K562 (cell line): Measurements from ENCODE around the gene GARRE1. TPM values are rescaled to one million over a fixed set of nuclear protein-coding genes. Genes with fewer than 3 reads are reported as not detected.

Experiments used
- BCOR ChIP-seq: fragments of 450-650 bp; IDR thresholded peaks from 2 replicates; pipeline ENCODE4 v1.6.1; 2016
- CBFA2T3 ChIP-seq: fragments of 450-650 bp; IDR thresholded peaks from 2 replicates; pipeline ENCODE4 v1.6.1; 2017
- MTF1 ChIP-seq: fragments of 250-450 bp; sonication (Bioruptor Pico); IDR thresholded peaks from 2 replicates; pipeline ENCODE4 v1.9.0; 2021; ENCODE audit warnings: moderate library complexity, mild to moderate bottlenecking, inconsistent platforms, borderline replicate concordance
- SIN3A ChIP-seq, 2 experiments: fragments of 150-350 bp in 1 of 2; IDR thresholded peaks; 2 replicates each; pipeline ENCODE4 v1.6.1; 2011 to 2016; ENCODE audit warnings: borderline replicate concordance in 2 of 2, low read depth in 2 of 2, low read length in 2 of 2, mild to moderate bottlenecking in 2 of 2, moderate library complexity in 2 of 2; ENCODE audit not compliant: control insufficient read depth in 1 of 2
- ZNF589 ChIP-seq: fragments of 200-800 bp; sonication (Bioruptor generic); IDR thresholded peaks from 2 replicates; pipeline ENCODE4 v1.6.1; 2016; ENCODE audit warnings: low read depth, missing genetic modification characterization, missing compliant biosample characterization
- polyA plus RNA-seq, 8 experiments: library from polyadenylated mRNA; depleted of rRNA in 4 of 8; stranded (reverse) in 5 of 8; unstranded in 3 of 8; fragments of >200 nt; fragmentation: Nextera tagmentation in 2 of 8; fragmentation: Illumina TruSeq in 1 of 8; extraction: Ambion mirVana in 2 of 8; extraction: Trizol in 1 of 8; gene quantifications; 2 replicates each; pipeline versions ENCODE4 v1.2.1 to v1.2.3, GENCODE V29; 2011 to 2014; ENCODE audit warnings: inconsistent platforms in 1 of 8, missing spikeins in 1 of 8
- total RNA-seq, 7 experiments: library from RNA; depleted of rRNA in 6 of 7; stranded (reverse); fragments of >200 nt in 6 of 7; fragmentation: Illumina TruSeq in 2 of 7; extraction: Trizol in 2 of 7; gene quantifications; 2 replicates each; pipeline versions ENCODE4 v1.2.1 to v1.2.3, GENCODE V29; 2011 to 2021; ENCODE audit warnings: low replicate concordance in 1 of 7
- TF ChIP-seq, protein P1 (sequence below): fragments of 250-450 bp; sonication (Bioruptor Pico); IDR thresholded peaks from 2 replicates; pipeline ENCODE4 v1.4.0; 2020; ENCODE audit warnings: mild to moderate bottlenecking, moderate library complexity, borderline replicate concordance
- TF ChIP-seq, protein P2 (sequence below): fragments of 450-650 bp; formaldehyde crosslinking; IDR thresholded peaks from 2 replicates; pipeline ENCODE4 v1.4.0; 2020; ENCODE audit warnings: mild to moderate bottlenecking, moderate library complexity
- TF ChIP-seq, protein P3 (sequence below): fragments of 450-650 bp; IDR thresholded peaks from 2 replicates; pipeline ENCODE4 v1.6.1; 2014; ENCODE audit warnings: low read depth, mild to moderate bottlenecking, moderate library complexity, borderline replicate concordance
- TF ChIP-seq, protein P4 (sequence below): fragments of 250-450 bp; sonication (Bioruptor Pico); IDR thresholded peaks from 2 replicates; pipeline ENCODE4 v1.8.0; 2021; ENCODE audit warnings: mild to moderate bottlenecking, moderate library complexity
- TF ChIP-seq, protein P5 (sequence below): fragments of 450-650 bp; IDR thresholded peaks from 2 replicates; pipeline ENCODE4 v1.6.1; 2016; ENCODE audit warnings: missing biosample characterization, missing genetic modification characterization
- TF ChIP-seq, protein P6 (sequence below): sonication (generic); formaldehyde crosslinking; IDR thresholded peaks from 2 replicates; pipeline ENCODE4 v1.8.1; 2023; ENCODE audit warnings: mild to moderate bottlenecking, missing genetic modification reagents
- TF ChIP-seq, protein P7 (sequence below): sonication (generic); formaldehyde crosslinking; IDR thresholded peaks from 2 replicates; pipeline ENCODE4 v1.8.1; 2023; ENCODE audit warnings: mild to moderate bottlenecking, missing genetic modification reagents

Gene GARRE1
- total and polyA plus RNA-seq, 9 of the 15 experiments (the other 6 are each of a cell fraction or from before 2014, with no cell fraction given) = 1.6 to 12.8 (median 7.5) TPM

DNA sequence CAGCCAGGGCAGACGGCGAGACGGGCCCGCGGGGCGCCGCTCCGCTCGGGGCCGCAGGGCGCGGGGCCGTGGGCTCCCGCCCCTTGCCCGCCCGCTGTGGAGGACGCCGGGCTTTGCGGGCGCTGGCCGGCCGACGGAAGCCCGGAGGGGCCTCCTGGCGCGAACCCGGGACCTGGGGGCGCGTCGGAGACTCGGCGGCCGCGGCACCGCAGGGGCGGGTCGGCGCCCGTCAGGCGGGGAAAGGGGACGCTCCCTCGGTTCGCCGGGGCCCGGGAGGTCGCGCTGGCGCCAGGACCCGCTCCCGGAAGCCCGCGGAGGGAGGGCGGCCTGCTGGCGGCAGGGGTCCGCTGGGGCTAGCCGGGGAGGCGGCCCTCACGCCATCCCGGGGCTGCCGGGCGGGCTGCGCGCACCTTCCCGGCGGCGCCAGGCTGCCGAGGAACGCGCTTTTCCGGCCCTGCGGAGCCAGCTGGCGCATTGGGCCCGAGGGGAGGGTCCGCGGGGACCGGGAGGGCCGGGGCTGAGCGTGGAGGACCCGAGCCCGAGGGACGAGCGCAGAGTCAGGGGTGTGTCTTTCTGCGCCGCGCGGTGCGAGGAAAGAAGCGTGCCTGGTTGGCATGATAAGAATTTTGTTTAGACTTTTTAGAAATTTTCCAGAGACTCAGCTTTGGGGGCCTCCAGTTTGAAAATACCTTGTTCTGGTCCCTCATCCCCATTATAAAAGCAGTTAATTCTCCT lies 511 bp downstream of the GARRE1 start (continued):
- TF ChIP-seq, protein P1, sequence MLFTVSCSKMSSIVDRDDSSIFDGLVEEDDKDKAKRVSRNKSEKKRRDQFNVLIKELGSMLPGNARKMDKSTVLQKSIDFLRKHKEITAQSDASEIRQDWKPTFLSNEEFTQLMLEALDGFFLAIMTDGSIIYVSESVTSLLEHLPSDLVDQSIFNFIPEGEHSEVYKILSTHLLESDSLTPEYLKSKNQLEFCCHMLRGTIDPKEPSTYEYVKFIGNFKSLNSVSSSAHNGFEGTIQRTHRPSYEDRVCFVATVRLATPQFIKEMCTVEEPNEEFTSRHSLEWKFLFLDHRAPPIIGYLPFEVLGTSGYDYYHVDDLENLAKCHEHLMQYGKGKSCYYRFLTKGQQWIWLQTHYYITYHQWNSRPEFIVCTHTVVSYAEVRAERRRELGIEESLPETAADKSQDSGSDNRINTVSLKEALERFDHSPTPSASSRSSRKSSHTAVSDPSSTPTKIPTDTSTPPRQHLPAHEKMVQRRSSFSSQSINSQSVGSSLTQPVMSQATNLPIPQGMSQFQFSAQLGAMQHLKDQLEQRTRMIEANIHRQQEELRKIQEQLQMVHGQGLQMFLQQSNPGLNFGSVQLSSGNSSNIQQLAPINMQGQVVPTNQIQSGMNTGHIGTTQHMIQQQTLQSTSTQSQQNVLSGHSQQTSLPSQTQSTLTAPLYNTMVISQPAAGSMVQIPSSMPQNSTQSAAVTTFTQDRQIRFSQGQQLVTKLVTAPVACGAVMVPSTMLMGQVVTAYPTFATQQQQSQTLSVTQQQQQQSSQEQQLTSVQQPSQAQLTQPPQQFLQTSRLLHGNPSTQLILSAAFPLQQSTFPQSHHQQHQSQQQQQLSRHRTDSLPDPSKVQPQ (CRISPR knock-in tag) = no peak
- TF ChIP-seq ZNF589 (CRISPR knock-in tag) (no peak), MTF1 (no peak), BCOR (no peak), CBFA2T3 (peak; percentile 32; the same call in 1 of the 2 replicates), SIN3A (IDR thresholded peaks at IDR 0.05; ENCODE audit: borderline replicate concordance in 2 of 2, control insufficient read depth in 1 of 2, low read depth in 2 of 2, low read length in 2 of 2) (peak; percentile 20 to 63; a peak in 2 of 4 replicates)
- TF ChIP-seq, protein P2, sequence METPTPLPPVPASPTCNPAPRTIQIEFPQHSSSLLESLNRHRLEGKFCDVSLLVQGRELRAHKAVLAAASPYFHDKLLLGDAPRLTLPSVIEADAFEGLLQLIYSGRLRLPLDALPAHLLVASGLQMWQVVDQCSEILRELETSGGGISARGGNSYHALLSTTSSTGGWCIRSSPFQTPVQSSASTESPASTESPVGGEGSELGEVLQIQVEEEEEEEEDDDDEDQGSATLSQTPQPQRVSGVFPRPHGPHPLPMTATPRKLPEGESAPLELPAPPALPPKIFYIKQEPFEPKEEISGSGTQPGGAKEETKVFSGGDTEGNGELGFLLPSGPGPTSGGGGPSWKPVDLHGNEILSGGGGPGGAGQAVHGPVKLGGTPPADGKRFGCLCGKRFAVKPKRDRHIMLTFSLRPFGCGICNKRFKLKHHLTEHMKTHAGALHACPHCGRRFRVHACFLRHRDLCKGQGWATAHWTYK (CRISPR knock-in tag) = 0 out of 2 replicates have a peak, but pooled peaks have one; percentile 50
- TF ChIP-seq, protein P3, sequence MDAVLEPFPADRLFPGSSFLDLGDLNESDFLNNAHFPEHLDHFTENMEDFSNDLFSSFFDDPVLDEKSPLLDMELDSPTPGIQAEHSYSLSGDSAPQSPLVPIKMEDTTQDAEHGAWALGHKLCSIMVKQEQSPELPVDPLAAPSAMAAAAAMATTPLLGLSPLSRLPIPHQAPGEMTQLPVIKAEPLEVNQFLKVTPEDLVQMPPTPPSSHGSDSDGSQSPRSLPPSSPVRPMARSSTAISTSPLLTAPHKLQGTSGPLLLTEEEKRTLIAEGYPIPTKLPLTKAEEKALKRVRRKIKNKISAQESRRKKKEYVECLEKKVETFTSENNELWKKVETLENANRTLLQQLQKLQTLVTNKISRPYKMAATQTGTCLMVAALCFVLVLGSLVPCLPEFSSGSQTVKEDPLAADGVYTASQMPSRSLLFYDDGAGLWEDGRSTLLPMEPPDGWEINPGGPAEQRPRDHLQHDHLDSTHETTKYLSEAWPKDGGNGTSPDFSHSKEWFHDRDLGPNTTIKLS = 0 out of 2 replicates have a peak, but pooled peaks have one; percentile 46
- TF ChIP-seq, protein P4, sequence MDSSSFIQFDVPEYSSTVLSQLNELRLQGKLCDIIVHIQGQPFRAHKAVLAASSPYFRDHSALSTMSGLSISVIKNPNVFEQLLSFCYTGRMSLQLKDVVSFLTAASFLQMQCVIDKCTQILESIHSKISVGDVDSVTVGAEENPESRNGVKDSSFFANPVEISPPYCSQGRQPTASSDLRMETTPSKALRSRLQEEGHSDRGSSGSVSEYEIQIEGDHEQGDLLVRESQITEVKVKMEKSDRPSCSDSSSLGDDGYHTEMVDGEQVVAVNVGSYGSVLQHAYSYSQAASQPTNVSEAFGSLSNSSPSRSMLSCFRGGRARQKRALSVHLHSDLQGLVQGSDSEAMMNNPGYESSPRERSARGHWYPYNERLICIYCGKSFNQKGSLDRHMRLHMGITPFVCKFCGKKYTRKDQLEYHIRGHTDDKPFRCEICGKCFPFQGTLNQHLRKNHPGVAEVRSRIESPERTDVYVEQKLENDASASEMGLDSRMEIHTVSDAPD = no peak
- TF ChIP-seq, protein P5, sequence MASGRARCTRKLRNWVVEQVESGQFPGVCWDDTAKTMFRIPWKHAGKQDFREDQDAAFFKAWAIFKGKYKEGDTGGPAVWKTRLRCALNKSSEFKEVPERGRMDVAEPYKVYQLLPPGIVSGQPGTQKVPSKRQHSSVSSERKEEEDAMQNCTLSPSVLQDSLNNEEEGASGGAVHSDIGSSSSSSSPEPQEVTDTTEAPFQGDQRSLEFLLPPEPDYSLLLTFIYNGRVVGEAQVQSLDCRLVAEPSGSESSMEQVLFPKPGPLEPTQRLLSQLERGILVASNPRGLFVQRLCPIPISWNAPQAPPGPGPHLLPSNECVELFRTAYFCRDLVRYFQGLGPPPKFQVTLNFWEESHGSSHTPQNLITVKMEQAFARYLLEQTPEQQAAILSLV = no peak
- TF ChIP-seq, protein P6, sequence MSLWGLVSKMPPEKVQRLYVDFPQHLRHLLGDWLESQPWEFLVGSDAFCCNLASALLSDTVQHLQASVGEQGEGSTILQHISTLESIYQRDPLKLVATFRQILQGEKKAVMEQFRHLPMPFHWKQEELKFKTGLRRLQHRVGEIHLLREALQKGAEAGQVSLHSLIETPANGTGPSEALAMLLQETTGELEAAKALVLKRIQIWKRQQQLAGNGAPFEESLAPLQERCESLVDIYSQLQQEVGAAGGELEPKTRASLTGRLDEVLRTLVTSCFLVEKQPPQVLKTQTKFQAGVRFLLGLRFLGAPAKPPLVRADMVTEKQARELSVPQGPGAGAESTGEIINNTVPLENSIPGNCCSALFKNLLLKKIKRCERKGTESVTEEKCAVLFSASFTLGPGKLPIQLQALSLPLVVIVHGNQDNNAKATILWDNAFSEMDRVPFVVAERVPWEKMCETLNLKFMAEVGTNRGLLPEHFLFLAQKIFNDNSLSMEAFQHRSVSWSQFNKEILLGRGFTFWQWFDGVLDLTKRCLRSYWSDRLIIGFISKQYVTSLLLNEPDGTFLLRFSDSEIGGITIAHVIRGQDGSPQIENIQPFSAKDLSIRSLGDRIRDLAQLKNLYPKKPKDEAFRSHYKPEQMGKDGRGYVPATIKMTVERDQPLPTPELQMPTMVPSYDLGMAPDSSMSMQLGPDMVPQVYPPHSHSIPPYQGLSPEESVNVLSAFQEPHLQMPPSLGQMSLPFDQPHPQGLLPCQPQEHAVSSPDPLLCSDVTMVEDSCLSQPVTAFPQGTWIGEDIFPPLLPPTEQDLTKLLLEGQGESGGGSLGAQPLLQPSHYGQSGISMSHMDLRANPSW (CRISPR knock-in tag) = no peak
- TF ChIP-seq, protein P7, sequence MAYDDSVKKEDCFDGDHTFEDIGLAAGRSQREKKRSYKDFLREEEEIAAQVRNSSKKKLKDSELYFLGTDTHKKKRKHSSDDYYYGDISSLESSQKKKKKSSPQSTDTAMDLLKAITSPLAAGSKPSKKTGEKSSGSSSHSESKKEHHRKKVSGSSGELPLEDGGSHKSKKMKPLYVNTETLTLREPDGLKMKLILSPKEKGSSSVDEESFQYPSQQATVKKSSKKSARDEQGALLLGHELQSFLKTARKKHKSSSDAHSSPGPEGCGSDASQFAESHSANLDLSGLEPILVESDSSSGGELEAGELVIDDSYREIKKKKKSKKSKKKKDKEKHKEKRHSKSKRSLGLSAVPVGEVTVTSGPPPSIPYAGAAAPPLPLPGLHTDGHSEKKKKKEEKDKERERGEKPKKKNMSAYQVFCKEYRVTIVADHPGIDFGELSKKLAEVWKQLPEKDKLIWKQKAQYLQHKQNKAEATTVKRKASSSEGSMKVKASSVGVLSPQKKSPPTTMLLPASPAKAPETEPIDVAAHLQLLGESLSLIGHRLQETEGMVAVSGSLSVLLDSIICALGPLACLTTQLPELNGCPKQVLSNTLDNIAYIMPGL (CRISPR knock-in tag) = no peak
